Activated CD4-positive, alpha-beta T cell treated with anti-CD3 and anti-CD28 coated beads for 24 hours (primary cell): ENCODE measurements around the gene IKZF4.
A peak's percentile ranks its signal among the peaks of the same experiment; 100 is the strongest.
"Not testable (repeated sequence)": the region's sequence is repeated elsewhere in the genome, so short reads cannot be mapped to it uniquely, and the experiment has no call there.

Experiments
- DNase-seq, 2 donors: peaks; one replicate each; pipeline ENCODE4 v3.0.0-alpha.2; 2020; ENCODE audit warnings: low read depth in 2 of 2

IKZF4 gene

GRCh38 chr12:56040151-56040550 is 19.3 kb downstream of the IKZF4 start:
- DNase-seq: no peak

GRCh38 chr12:56040963-56041551 is 20.2 kb downstream of the IKZF4 start:
- no peak for DNase-seq

- DNase-seq: peak; percentile 83 to 84
These were observed 20.9 kb downstream of the IKZF4 start, which contains the start of gene RPS26 for GRCh38 chr12:56041552-56042429. Gene RPS26 (plus strand): TSS chr12:56041918. CDS start chr12:56042167, 249 bp downstream.

DNA sequence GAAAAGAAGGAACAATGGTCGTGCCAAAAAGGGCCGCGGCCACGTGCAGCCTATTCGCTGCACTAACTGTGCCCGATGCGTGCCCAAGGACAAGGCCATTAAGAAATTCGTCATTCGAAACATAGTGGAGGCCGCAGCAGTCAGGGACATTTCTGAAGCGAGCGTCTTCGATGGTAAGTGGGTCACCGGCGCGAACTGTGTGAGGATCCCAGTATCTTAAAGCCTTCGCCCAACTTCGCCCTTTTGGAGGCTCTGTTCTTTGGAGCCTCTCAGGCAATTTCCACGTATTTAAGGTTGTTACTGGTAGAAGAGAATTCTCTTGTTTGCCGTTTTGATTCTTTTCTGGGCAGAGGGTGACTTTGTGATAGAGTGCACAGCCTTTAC is 21.6 kb downstream of the IKZF4 start:
- not testable (repeated sequence) for DNase-seq

DNA sequence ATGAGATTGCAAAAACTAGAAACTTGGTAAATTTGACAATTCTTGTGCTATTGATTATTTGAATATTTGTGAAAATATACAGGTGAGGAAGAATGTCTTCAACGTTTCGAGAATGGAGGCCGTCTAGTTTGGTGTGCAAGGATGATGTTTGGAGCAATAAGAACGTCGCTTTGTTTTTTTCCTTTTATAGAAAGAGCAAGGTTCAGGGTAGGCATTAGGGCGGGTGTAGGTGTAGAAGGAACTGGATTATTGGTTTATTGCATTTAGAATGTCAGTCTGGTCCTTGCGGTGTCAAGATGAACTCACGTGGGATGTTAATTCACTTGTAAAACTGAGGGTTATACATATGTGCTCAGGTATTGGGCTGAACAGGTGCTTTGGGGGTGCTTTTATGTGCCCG is 22.0 kb downstream of the IKZF4 start:
- no peak for DNase-seq

DNA sequence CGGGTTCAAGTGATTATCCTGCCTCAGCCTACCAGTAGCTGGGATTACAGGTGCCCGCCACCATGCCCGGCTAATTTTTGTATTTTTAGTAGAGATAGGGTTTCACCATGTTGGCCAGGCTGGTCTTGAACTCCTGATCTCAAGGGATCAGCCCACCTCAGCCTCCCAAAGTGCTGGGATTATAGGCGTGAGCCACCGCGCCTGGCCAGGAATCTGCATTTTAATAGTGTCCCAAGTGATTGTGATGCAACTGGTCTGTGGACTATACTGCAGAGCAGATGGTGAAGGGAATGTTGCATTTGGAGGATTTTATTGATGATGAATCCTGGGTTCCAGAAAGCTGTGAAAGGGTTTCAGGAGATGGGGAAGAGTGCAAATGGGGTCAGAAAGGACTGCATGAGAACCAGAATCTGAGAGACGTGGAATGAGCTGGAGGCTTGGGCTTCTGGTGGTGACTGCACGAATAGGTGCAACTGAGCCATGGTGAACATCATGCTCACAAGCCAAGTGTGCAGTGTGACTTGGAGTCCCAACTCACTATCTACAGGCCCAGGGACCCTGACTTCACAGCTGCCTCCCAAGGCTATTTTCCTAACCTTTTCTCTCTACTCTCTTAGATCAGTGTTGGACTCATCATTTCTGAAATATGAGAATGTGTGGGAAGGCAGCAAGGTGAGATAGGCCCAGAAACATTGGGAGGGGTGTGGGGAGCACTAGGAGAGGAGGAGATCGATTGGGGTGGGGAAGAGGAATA is 25.4 kb downstream of the IKZF4 start:
- no peak for DNase-seq

DNA sequence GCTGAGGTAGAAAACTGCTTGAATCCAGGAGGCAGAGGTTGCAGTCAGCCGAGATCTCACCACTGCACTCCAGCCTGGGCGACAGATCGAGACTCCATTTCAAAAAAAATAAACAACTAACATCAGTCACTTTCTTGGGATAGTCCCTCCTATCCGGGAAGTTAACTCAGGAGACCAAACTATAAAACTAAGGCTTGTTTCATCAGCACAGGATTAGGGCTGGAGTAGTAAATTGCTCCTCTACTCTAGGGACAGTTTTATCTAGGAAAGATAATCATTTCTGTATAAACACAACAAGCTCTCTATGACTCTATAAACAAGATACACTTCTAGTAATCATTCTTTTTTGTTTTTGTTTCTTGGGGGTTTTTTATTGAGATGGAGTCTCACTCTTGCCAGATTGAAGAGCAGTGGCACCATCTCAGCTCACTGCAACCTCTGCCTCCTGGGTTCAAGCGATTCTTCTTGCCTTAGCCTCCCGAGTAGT is 32.6 kb downstream of the IKZF4 start:
- no peak for DNase-seq

DNA sequence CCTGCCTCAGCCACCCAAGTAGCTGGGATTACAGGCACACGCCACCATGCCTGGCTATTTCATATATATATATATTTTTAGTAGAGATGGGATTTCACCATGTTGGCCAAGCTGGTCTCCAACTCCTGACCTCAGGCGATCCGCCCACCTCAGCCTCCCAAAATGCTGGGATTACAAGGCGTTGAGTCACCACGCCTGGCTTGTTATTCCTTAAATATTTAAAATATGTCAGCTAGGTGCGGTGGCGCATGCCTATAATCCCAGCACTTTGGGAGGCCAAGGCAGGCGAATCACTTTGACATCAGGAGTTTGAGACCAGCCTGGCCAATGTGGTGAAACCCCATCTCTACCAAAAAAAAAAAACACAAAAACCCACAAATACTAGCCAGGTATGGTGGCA is 39.1 kb downstream of the IKZF4 start:
- not testable (repeated sequence) for DNase-seq

GRCh38 chr12:56061982-56062381 is 41.1 kb downstream of the IKZF4 start:
- no peak for DNase-seq

DNA sequence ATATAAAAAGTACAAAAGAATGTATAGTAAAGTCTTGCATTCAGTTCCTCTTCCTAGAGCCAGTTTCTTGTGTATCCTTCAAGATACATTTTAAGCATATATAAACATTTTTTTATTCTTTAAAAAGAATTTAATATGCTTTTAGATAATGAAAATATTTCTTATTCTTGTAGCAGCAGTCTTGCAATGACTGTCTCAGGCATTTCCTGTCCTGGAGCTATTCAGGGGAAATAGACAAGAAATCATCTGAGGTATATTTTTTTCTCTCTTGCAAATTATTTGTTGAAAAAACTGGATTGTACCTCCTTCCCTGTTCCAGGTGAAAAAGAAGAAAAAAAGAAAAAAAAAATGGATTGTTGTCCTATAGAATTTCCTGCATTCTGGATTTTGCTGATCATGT is 42.2 kb downstream of the IKZF4 start:
- DNase-seq: no peak

DNA sequence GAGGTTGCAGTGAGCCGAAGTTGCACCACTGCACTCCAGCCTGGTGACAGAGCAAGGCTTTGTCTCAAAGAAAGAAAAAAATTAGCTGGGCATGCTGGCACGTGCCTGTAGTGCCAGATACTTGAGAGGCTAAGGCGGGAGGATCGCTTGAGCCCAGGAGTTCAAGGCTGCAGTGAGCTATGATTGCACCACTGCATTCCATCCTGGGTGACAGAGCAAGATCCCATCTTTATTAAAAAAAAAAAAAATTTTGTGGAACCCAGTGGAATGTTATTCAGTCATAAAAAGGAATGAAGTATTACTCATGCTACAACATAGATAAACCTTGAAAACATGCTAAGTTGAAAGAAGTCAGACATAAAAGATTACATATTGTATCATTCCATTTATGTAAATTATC is 50.8 kb downstream of the IKZF4 start:
- DNase-seq: no peak

DNA sequence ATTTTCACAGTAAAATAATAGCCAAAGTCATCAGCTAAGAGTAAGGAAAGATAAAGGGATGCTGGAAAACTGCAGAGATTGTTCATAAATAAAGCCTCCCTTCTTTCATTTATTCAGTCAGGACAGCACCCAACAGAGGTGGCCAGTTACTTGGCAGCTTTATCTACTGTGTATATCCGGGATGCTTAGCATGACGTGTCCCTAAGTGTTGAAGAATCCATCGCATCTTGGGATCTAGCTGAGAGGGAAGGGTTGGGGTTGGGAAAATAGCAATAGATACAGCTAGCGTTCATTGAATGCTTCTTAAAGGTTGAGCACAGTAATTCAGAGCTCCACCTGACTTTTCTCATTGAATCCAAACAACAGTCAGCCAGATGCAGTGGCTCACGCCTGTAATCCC is 53.6 kb downstream of the IKZF4 start:
- DNase-seq: no peak

DNA sequence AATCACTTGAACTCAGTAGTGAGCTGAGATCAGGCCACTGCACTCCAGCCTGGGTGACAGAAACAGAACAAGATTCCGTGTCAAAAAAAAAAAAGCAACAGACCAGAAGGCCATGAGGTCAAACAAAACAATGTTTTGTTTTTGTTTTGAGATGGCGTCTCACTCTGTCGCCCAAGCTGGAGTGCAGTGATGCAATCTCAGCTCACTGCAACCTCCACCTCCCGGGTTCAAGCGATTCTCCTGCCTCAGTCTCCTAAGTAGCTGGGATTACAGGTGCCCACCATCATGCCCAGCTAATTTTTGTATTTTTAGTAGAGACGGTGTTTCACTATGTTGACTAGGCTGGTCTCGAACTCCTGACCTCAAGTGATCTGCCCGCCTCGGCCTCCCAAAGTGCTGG is 57.1 kb downstream of the IKZF4 start:
- not testable (repeated sequence) for DNase-seq

DNA sequence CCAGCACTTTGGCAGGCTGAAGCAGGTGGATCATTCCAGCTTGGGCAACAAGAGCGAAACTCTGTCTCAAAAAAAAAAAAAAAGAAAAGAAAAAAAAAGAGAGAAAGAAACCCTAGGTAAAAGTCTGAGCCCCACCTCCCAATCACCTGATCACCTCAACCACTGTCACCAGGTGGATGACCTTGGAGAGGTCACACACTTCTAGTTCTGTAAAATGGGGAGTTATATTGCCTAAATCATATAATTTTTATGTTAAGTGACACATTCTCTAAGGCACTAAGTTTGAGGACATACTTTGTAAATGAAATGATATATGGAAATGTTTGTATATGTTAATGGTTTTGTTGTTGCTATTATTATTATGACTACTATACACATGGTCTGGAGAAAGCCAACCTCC is 57.6 kb downstream of the IKZF4 start:
- DNase-seq: no peak

DNA sequence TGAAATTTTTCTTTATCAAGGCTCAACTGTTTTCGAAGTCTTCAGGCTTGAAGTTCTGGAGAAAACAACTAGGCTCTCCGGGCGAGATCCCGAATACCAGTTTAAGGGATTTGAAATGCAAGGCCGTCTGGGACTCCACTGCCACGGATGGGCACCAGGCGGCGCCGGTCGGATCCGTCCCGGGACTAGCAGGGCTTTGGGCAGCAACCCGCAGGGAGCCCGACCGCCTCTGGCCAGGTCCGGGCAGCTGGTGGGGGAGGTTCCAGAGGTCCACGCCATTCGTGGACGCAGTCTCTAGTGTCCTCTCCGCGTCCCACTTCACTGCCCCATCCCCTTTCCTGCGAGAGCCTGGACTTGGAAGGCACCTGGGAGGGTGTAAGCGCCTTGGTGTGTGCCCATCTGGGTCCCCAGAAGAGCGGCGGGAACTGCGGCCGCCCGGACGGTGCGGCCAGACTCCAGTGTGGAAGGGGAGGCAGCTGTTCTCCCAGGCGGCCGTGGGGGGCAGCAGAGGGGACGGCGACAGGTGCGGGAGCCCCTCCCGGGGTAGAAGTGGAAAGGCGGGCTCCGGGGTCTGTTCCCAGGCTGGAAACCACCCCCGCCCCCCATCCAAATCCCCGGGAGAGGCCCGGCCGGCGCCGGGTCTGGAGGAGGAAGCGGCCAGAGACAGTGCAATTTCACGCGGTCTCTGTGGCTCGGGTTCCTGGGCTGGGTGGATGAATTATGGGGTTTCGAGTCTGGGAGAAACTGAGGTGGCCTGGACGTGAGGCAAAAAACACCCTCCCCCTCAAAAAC is 58.3 kb downstream of the IKZF4 start:
- peak; percentile 19 to 41 for DNase-seq

GRCh38 chr12:56079723-56080555 is 59.1 kb downstream of the IKZF4 start, which contains the start of gene ERBB3:
Gene ERBB3 (plus strand): TSS chr12:56080165. CDS start chr12:56080301, 136 bp downstream.
- DNase-seq: peak; percentile 59 to 61

DNA sequence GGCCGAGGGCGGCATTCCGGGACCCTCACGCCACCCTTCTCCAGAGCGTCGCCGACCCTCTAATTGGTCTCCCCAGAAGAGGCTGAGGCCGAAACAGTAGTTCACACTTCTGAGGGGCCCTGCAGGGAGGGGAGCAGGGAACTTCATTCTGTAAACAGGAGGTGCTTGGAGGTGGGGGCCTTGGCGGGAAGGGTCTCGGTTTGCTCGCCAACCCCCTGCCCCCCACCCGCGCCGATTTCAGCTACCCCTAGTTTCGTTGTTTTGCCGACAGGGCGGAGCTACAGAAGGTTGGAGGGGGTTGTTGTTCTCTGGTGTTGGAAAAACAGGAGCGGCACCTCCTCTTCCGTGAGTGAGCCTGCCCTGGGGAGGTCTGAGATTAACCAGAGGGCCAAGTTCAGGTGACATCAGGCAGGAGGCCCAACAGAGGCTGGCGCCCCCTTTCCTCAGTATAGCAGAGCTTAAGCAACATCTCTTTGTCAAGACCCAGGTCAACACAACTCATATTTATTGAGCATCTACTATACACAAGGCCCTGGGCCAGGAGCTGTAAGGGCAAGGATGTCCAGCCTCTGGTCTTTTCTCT is 59.8 kb downstream of the IKZF4 start:
- no peak for DNase-seq

GRCh38 chr12:56081393-56082347 is 60.8 kb downstream of the IKZF4 start:
- DNase-seq: no peak

DNA sequence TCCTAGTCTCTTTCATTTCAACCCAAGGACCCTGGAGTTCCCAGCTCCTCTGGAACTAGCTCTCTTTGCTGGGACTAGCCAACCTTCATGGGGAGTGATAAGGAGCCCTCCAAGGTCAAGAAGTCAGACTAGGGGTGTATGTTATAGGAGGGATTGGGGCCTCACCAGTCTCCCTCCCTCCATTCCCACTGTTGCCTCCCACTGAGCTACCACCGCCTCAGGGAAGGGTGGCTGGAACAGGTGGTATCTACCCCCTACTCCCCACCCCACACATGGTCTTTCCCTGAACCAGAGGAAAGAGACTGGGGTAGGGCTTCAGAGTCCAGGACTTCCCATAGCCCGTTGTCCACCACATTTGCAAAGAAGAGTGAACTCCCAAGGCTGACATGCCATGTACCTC is 61.5 kb downstream of the IKZF4 start:
- DNase-seq: no peak
